Astrocyte (in vitro differentiated cells and primary cell): ENCODE data around the gene RFTN2.
"Not testable (repeated sequence)": the region's sequence is repeated elsewhere in the genome, so short reads cannot be mapped to it uniquely, and the experiment has no call there.

Source experiments
- EZH2 ChIP-seq: IDR thresholded peaks from 2 replicates; pipeline ENCODE4 v1.6.1; 2012; ENCODE audit warnings: mild to moderate bottlenecking, low read length, inconsistent platforms; ENCODE audit not compliant: insufficient read depth
- TF ChIP-seq, protein P1 (sequence below): IDR thresholded peaks from 2 replicates; pipeline ENCODE4 v1.5.1; 2011; ENCODE audit warnings: low read depth, mild to moderate bottlenecking, inconsistent platforms, low read length, moderate library complexity; ENCODE audit not compliant: insufficient read depth

DNA sequence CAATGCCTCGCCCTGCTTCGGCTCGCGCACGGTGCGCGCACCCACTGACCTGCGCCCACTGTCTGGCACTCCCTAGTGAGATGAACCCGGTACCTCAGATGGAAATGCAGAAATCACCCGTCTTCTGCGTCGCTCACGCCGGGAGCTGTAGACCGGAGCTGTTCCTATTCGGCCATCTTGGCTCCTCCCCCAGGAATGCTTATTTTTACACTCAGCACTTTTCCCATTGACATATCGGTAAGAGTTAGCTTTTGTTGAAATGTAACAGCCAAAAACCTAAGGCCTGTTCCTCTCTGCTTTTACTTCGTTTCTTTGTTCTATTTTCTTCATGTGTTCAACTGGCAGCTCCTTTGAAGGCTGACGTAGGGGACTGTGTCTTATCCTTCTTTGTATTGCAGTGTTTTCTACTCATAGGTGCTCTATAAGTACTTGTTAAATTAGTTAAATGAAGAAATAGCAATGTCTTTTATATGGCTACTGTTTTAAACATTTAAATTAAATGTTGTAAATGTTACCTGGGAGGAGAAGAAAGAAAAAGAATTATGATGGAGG is 34.7 kb downstream of the RFTN2 start:
- TF ChIP-seq, protein P1, sequence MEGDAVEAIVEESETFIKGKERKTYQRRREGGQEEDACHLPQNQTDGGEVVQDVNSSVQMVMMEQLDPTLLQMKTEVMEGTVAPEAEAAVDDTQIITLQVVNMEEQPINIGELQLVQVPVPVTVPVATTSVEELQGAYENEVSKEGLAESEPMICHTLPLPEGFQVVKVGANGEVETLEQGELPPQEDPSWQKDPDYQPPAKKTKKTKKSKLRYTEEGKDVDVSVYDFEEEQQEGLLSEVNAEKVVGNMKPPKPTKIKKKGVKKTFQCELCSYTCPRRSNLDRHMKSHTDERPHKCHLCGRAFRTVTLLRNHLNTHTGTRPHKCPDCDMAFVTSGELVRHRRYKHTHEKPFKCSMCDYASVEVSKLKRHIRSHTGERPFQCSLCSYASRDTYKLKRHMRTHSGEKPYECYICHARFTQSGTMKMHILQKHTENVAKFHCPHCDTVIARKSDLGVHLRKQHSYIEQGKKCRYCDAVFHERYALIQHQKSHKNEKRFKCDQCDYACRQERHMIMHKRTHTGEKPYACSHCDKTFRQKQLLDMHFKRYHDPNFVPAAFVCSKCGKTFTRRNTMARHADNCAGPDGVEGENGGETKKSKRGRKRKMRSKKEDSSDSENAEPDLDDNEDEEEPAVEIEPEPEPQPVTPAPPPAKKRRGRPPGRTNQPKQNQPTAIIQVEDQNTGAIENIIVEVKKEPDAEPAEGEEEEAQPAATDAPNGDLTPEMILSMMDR: not testable (repeated sequence)
- TF ChIP-seq EZH2: not testable (repeated sequence)
